HCT116 (cell line): ENCODE results near the gene PUSL1. TPM values are rescaled to one million over a fixed set of nuclear protein-coding genes. Genes with fewer than 3 reads are reported as not detected.

Source experiments
- ATAC-seq: fragments of 200-7000 bp; cut with Tn5 transposase; 2 replicates; pipeline ENCODE4 v1.9.1; 2020; ENCODE audit warnings: mild to moderate bottlenecking, moderate library complexity
- BruUV-seq: library from RNA; stranded (reverse); fragments of 400-500 nt; replicated peaks from 2 replicates; lab custom pipeline; 2021; lab: Mats Ljungman, UMichigan
- CTCF ChIA-PET: fragments of 300-600 bp; sonication (Branson Sonifier 250); formaldehyde crosslinking; loops from one replicate; lab custom pipeline; 2021; ENCODE audit warnings: antibody characterized with exemption; lab: Charles Lee
- POLR2A ChIA-PET: fragments of 300-600, 350-600 bp; sonication (Branson Sonifier 250); formaldehyde crosslinking; loops from one replicate; lab custom pipeline; 2021; ENCODE audit warnings: antibody characterized with exemption; lab: Charles Lee
- RAD21 ChIA-PET, 2 experiments: fragments of 300-600 bp; sonication (Branson Sonifier 250); formaldehyde crosslinking; loops; one replicate each; lab custom pipeline; 2023; ENCODE audit warnings: low total read pairs in 2 of 2; ENCODE audit not compliant: uncharacterized antibody in 2 of 2, unreplicated experiment in 2 of 2, low non-redundant PET in 1 of 2; lab: Charles Lee
- DNase-seq: peaks from one replicate; pipeline ENCODE4 v3.0.0-alpha.2; 2010; ENCODE audit warnings: low read depth, low spot score
- H2AFZ ChIP-seq: fragments of 200-600 bp; shearing (Covaris generic), sonication (generic); 2 replicates; pipeline ENCODE4 v1.6.1; 2017; ENCODE audit warnings: low read depth, mixed run types, mixed read lengths, antibody characterized with exemption, low read length; ENCODE audit not compliant: poor library complexity, severe bottlenecking
- H3K27ac ChIP-seq: 2 replicates; pipeline ENCODE4 v1.5.1; 2012; ENCODE audit warnings: low read depth, low read length
- H3K27me3 ChIP-seq: fragments of 200-600 bp; sonication (generic); 2 replicates; pipeline ENCODE4 v1.6.1; 2016; ENCODE audit warnings: mixed run types, low read length, mixed read lengths; ENCODE audit not compliant: insufficient read depth
- H3K36me3 ChIP-seq, 2 experiments: fragments of 200-500 bp in 1 of 2; fragments of 200-600 bp in 1 of 2; sonication (Bioruptor generic) in 1 of 2; sonication (generic) in 1 of 2; 2 replicates each; pipeline versions ENCODE4 v1.5.1 to v1.6.1; 2014 to 2016; ENCODE audit warnings: low read length in 2 of 2, inconsistent platforms in 1 of 2, mixed read lengths in 1 of 2, mixed run types in 1 of 2; ENCODE audit not compliant: insufficient read depth in 2 of 2, control insufficient read depth in 1 of 2
- H3K4me1 ChIP-seq, 2 experiments: fragments of 200-600 bp in 1 of 2; sonication (generic) in 1 of 2; 2 replicates each; pipeline versions ENCODE4 v1.5.1 to v1.6.1; 2012 to 2017; ENCODE audit warnings: low read length in 2 of 2, inconsistent platforms in 1 of 2, mild to moderate bottlenecking in 1 of 2, mixed read lengths in 1 of 2, mixed run types in 1 of 2, moderate library complexity in 1 of 2; ENCODE audit not compliant: insufficient read depth in 2 of 2, control insufficient read depth in 1 of 2
- H3K4me2 ChIP-seq: fragments of 200-600 bp; sonication (generic); 2 replicates; pipeline ENCODE4 v1.6.1; 2017; ENCODE audit warnings: mixed run types, low read length, mixed read lengths
- H3K4me3 ChIP-seq, 2 experiments: fragments of 200-600 bp in 1 of 2; sonication (generic) in 1 of 2; replicated peaks in 1 of 2; 2 replicates each; pipeline ENCODE4 v1.5.1; 2011 to 2016; ENCODE audit warnings: low read length in 2 of 2, control low read depth in 1 of 2, low read depth in 1 of 2, mild to moderate bottlenecking in 1 of 2, mixed read lengths in 1 of 2, mixed run types in 1 of 2
- H3K79me2 ChIP-seq: fragments of 200-600 bp; sonication (generic); 2 replicates; pipeline ENCODE4 v1.6.1; 2017; ENCODE audit warnings: mild to moderate bottlenecking, mixed run types, low read length, moderate library complexity, mixed read lengths; ENCODE audit not compliant: insufficient read depth
- H3K9ac ChIP-seq: fragments of 200-600 bp; sonication (generic); 2 replicates; pipeline ENCODE4 v1.6.1; 2016; ENCODE audit warnings: low read length, mixed read lengths
- H3K9me2 ChIP-seq: fragments of 200-600 bp; sonication (generic), shearing (Covaris generic); 2 replicates; pipeline ENCODE4 v1.6.1; 2017; ENCODE audit warnings: mixed run types, mild to moderate bottlenecking, moderate library complexity; ENCODE audit not compliant: insufficient read depth
- H3K9me3 ChIP-seq, 2 experiments: fragments of 200-500 bp in 1 of 2; fragments of 200-600 bp in 1 of 2; sonication (Bioruptor generic) in 1 of 2; sonication (generic) in 1 of 2; 2 replicates each; pipeline ENCODE4 v1.6.1; 2014 to 2017; ENCODE audit warnings: low read length in 2 of 2, mixed read lengths in 2 of 2, inconsistent platforms in 1 of 2, low read depth in 1 of 2, mild to moderate bottlenecking in 1 of 2, mixed run types in 1 of 2, moderate library complexity in 1 of 2; ENCODE audit not compliant: control insufficient read depth in 1 of 2, insufficient read depth in 1 of 2
- H4K20me1 ChIP-seq: fragments of 200-600 bp; sonication (generic), shearing (Covaris generic); 2 replicates; pipeline ENCODE4 v1.6.1; 2017; ENCODE audit warnings: mixed run types, mild to moderate bottlenecking, moderate library complexity; ENCODE audit not compliant: insufficient read depth
- ATF3 ChIP-seq: IDR thresholded peaks from 2 replicates; pipeline ENCODE4 v1.6.1; 2012
- CBX3 ChIP-seq: IDR thresholded peaks from 2 replicates; pipeline ENCODE4 v1.6.1; 2012; ENCODE audit warnings: low read depth
- CEBPB ChIP-seq: IDR thresholded peaks from 2 replicates; pipeline ENCODE4 v1.6.1; 2012; ENCODE audit warnings: low read depth
- CTCF ChIP-seq, 3 experiments: fragments of 200-600 bp in 1 of 3; sonication (generic) in 1 of 3; IDR thresholded peaks in 2 of 3; conservative IDR thresholded peaks in 1 of 3; 2 replicates each; pipeline ENCODE4 v1.5.1; 2012 to 2017; ENCODE audit warnings: low read depth in 2 of 3, low read length in 2 of 3, antibody characterized with exemption in 1 of 3, borderline replicate concordance in 1 of 3, control low read depth in 1 of 3, mild to moderate bottlenecking in 1 of 3, mixed read lengths in 1 of 3, mixed run types in 1 of 3, moderate library complexity in 1 of 3; ENCODE audit not compliant: insufficient read depth in 1 of 3
- EGR1 ChIP-seq: IDR thresholded peaks from 2 replicates; pipeline ENCODE4 v1.6.1; 2012; ENCODE audit warnings: low read depth
- EZH2 ChIP-seq: fragments of 200-600 bp; sonication (generic); IDR thresholded peaks from 2 replicates; pipeline ENCODE4 v1.6.1; 2017; ENCODE audit warnings: antibody characterized with exemption, mixed run types
- EZH2phosphoT487 ChIP-seq: fragments of 200-600 bp; IDR thresholded peaks from 2 replicates; pipeline ENCODE4 v1.6.1; 2018; ENCODE audit warnings: antibody characterized with exemption, borderline replicate concordance
- FOSL1 ChIP-seq: IDR thresholded peaks from 2 replicates; pipeline ENCODE4 v1.6.1; 2012; ENCODE audit warnings: low read depth
- POLR2A ChIP-seq: IDR thresholded peaks from 2 replicates; pipeline ENCODE4 v1.7.0; 2011; ENCODE audit warnings: borderline replicate concordance; ENCODE audit not compliant: insufficient read depth, insufficient read length; ENCODE audit errors: extremely low read depth
- POLR2AphosphoS5 ChIP-seq: IDR thresholded peaks from 2 replicates; pipeline ENCODE4 v1.6.1; 2011; ENCODE audit warnings: mild to moderate bottlenecking, low read depth, low read length, moderate library complexity
- RAD21 ChIP-seq: IDR thresholded peaks from 2 replicates; pipeline ENCODE4 v1.6.1; 2012; ENCODE audit warnings: low read depth, mild to moderate bottlenecking
- SIN3A ChIP-seq: IDR thresholded peaks from 2 replicates; pipeline ENCODE4 v1.6.1; 2012; ENCODE audit warnings: low read depth
- TCF7L2 ChIP-seq: IDR thresholded peaks from 2 replicates; pipeline ENCODE4 v1.7.0; 2011; ENCODE audit warnings: borderline replicate concordance, inconsistent platforms; ENCODE audit not compliant: insufficient read depth, insufficient read length; ENCODE audit errors: extremely low read depth
- ZFX ChIP-seq: fragments of 450-650 bp; IDR thresholded peaks from 2 replicates; pipeline ENCODE4 v1.6.1; 2017
- ZNF274 ChIP-seq: fragments of 200-500 bp; sonication (Bioruptor generic); IDR thresholded peaks from 2 replicates; pipeline ENCODE4 v1.6.1; 2014; ENCODE audit warnings: mild to moderate bottlenecking, low read depth, low read length, inconsistent platforms
- intact Hi-C: fragments of 100-400 bp; cut with micrococcal nuclease; formaldehyde crosslinking; loops from 2 replicates; pipeline ENCODE4 v1.10.0; 2022
- total RNA-seq: library from RNA; stranded (reverse); gene quantifications from one replicate; pipeline ENCODE4 v1.2.1, GENCODE V29; 2021; ENCODE audit not compliant: unreplicated experiment

PUSL1 gene
- total RNA-seq, 1 experiment from 2014 or later: 47.2 TPM

GRCh38 chr1:1340791-1341548, 32.6 kb downstream of the PUSL1 start:
- Histone ChIP-seq H3K79me2 (peaks cover 60% of the 10 kb centered on the region), H3K4me2 (no peak overlapping the region), H4K20me1 (peaks cover 4% of the 10 kb centered on the region; the same call in 1 of the 2 replicates), H3K27me3 (no peaks in the 10 kb centered on the region), H3K27ac (no peak overlapping the region), H3K36me3 (peaks cover 7 to 40% of the 10 kb centered on the region in 2 experiments; a peak in 3 of 4 replicates), H2AFZ (no peak overlapping the region), H3K9me3 (no peaks in the 10 kb centered on the region), H3K9me2 (no peaks in the 10 kb centered on the region), H3K9ac (no peak overlapping the region), H3K4me3 (no peak overlapping the region), H3K4me1 (peaks cover 25 to 54% of the 10 kb centered on the region in 2 experiments)
- ChIA-PET POLR2A (no interaction called here), CTCF (no interaction called here), RAD21 (no interaction called here)
- intact Hi-C loops: loop anchor here (10.0 kb wide), 1 partner anchor 274 kb away; the partner anchor contains the start of gene MIB2
- no TSS peak for BruUV-seq
- DNase-seq: no peak
- ATAC-seq: no peak
- TF ChIP-seq POLR2A: no peak
- TF ChIP-seq POLR2AphosphoS5: peak; percentile 4; the same call in 1 of the 2 replicates
- TF ChIP-seq EGR1: no peak

- H3K36me3 ChIP-seq: peaks cover 7 to 40% of the 10 kb centered on the region in 2 experiments; a peak in 3 of 4 replicates
- H3K9ac ChIP-seq: no peak overlapping the region
- RAD21 ChIA-PET: no interaction called here
- ATAC-seq (no peak), DNase-seq (no peak)
- H3K4me3 ChIP-seq: no peak overlapping the region
- intact Hi-C loops: loop anchor here (10.0 kb wide), 1 partner anchor 273 kb away; the partner anchor contains the start of gene MIB2
- H3K79me2 ChIP-seq: peaks cover 66% of the 10 kb centered on the region
- H3K9me2 ChIP-seq: no peaks in the 10 kb centered on the region
- POLR2A ChIA-PET: no interaction called here
- H2AFZ ChIP-seq: no peak overlapping the region
- H3K27ac ChIP-seq: no peak overlapping the region; the same call in 1 of the 2 replicates
- peaks cover 31 to 60% of the 10 kb centered on the region in 2 experiments for H3K4me1 ChIP-seq
- no peaks in the 10 kb centered on the region for H3K27me3 ChIP-seq
- peaks cover 4% of the 10 kb centered on the region; the same call in 1 of the 2 replicates for H4K20me1 ChIP-seq
- H3K4me2 ChIP-seq: no peak overlapping the region
- CTCF ChIA-PET: no interaction called here
- no TSS peak for BruUV-seq
- H3K9me3 ChIP-seq: no peaks in the 10 kb centered on the region
- TF ChIP-seq FOSL1 (no peak), RAD21 (no peak), EZH2phosphoT487 (no peak), ATF3 (no peak), SIN3A (no peak), ZNF274 (no peak), CTCF (IDR thresholded peaks at IDR 0.05 in 2 of 3, conservative IDR thresholded peaks at IDR 0.05 in 1 of 3; ENCODE audit: borderline replicate concordance in 1 of 3, insufficient read depth in 1 of 3, low read depth in 2 of 3, low read length in 2 of 3) (no peak), ZFX (no peak), EZH2 (no peak), POLR2AphosphoS5 (no peak; the same call in 1 of the 2 replicates), TCF7L2 (no peak), CBX3 (no peak), EGR1 (no peak), CEBPB (no peak)
These were observed 33.2 kb downstream of the PUSL1 start for GRCh38 chr1:1341549-1342021.
